WTC11 (cell line): Measurements from ENCODE around the gene CFAP161. TPM values are rescaled to one million over a fixed set of nuclear protein-coding genes. Genes with fewer than 3 reads are reported as not detected.

Experiments used
- ATAC-seq: fragments of 200-7000 bp; cut with Tn5 transposase; 2 replicates; pipeline ENCODE4 v1.10.0; 2021; ENCODE audit warnings: mild to moderate bottlenecking, moderate library complexity
- CTCF ChIA-PET: fragments of 300-600 bp; sonication (Branson Sonifier 250); formaldehyde crosslinking; loops from one replicate; lab custom pipeline; 2021; ENCODE audit warnings: antibody characterized with exemption; lab: Charles Lee
- POLR2A ChIA-PET: fragments of 350-600 bp; sonication (Branson Sonifier 250); formaldehyde crosslinking; loops from one replicate; lab custom pipeline; 2021; ENCODE audit warnings: antibody characterized with exemption; lab: Charles Lee
- DNase-seq: peaks from one replicate; pipeline ENCODE4 v3.0.0; 2021; ENCODE audit warnings: low spot score
- H3K27ac Mint-ChIP-seq: 2 replicates; pipeline ENCODE4 v1.8.0; 2021; ENCODE audit warnings: mixed read lengths
- H3K27me3 Mint-ChIP-seq: 2 replicates; pipeline ENCODE4 v1.8.0; 2021; ENCODE audit warnings: low read depth, mild to moderate bottlenecking, moderate library complexity, mixed read lengths
- H3K36me3 Mint-ChIP-seq: 2 replicates; pipeline ENCODE4 v1.8.0; 2021; ENCODE audit warnings: mixed read lengths
- H3K4me1 Mint-ChIP-seq: 2 replicates; pipeline ENCODE4 v1.8.0; 2022; ENCODE audit warnings: mixed read lengths
- H3K4me3 Mint-ChIP-seq: 2 replicates; pipeline ENCODE4 v1.8.0; 2021; ENCODE audit warnings: mild to moderate bottlenecking, moderate library complexity, mixed read lengths
- H3K9me3 Mint-ChIP-seq: 2 replicates; pipeline ENCODE4 v1.8.0; 2021; ENCODE audit warnings: mixed read lengths
- ARID4B ChIP-seq: sonication (generic); formaldehyde crosslinking; IDR thresholded peaks from 2 replicates; pipeline ENCODE4 v1.8.0; 2023; ENCODE audit warnings: missing genetic modification reagents, mild to moderate bottlenecking, borderline replicate concordance
- E2F4 ChIP-seq: sonication (generic); formaldehyde crosslinking; IDR thresholded peaks from 2 replicates; pipeline ENCODE4 v1.8.1; 2022; ENCODE audit warnings: low read depth, mild to moderate bottlenecking, moderate library complexity, missing genetic modification reagents, borderline replicate concordance
- E2F5 ChIP-seq: sonication (generic); formaldehyde crosslinking; IDR thresholded peaks from 2 replicates; pipeline ENCODE4 v1.8.1; 2022; ENCODE audit warnings: mild to moderate bottlenecking, moderate library complexity, missing genetic modification reagents
- ELF4 ChIP-seq: sonication (generic); formaldehyde crosslinking; IDR thresholded peaks from 2 replicates; pipeline ENCODE4 v1.8.1; 2022; ENCODE audit warnings: low read depth, mild to moderate bottlenecking, moderate library complexity, missing genetic modification reagents
- ERG ChIP-seq: fragments of 250-450 bp; sonication (Bioruptor Pico); IDR thresholded peaks from 2 replicates; pipeline ENCODE4 v1.8.0; 2021; ENCODE audit warnings: mild to moderate bottlenecking
- ETV6 ChIP-seq: sonication (generic); formaldehyde crosslinking; IDR thresholded peaks from 2 replicates; pipeline ENCODE4 v1.8.1; 2022; ENCODE audit warnings: mild to moderate bottlenecking, missing genetic modification reagents
- FOXK1 ChIP-seq: sonication (generic); formaldehyde crosslinking; IDR thresholded peaks from 2 replicates; pipeline ENCODE4 v1.8.0; 2022; ENCODE audit warnings: mild to moderate bottlenecking, moderate library complexity, missing genetic modification reagents
- FOXP4 ChIP-seq: sonication (generic); formaldehyde crosslinking; IDR thresholded peaks from 2 replicates; pipeline ENCODE4 v1.8.0; 2022; ENCODE audit warnings: mild to moderate bottlenecking, missing genetic modification reagents
- GRHL2 ChIP-seq: fragments of 250-450 bp; sonication (Bioruptor Pico); IDR thresholded peaks from 2 replicates; pipeline ENCODE4 v1.8.0; 2022; ENCODE audit warnings: mild to moderate bottlenecking, moderate library complexity; ENCODE audit not compliant: insufficient replicate concordance, severe bottlenecking
- HMGA2 ChIP-seq: fragments of 250-450 bp; sonication (Bioruptor Pico); IDR thresholded peaks from 2 replicates; pipeline ENCODE4 v1.4.0; 2021; ENCODE audit warnings: mild to moderate bottlenecking, moderate library complexity
- MXD4 ChIP-seq: fragments of 250-450 bp; sonication (Bioruptor Pico); IDR thresholded peaks from 2 replicates; pipeline ENCODE4 v1.8.0; 2021; ENCODE audit warnings: mild to moderate bottlenecking, moderate library complexity, borderline replicate concordance
- NFE2L1 ChIP-seq: sonication (generic); formaldehyde crosslinking; IDR thresholded peaks from 2 replicates; pipeline ENCODE4 v1.8.1; 2023; ENCODE audit warnings: missing genetic modification reagents
- NR3C1 ChIP-seq: sonication (generic); formaldehyde crosslinking; conservative IDR thresholded peaks from 2 replicates; pipeline ENCODE4 v1.8.1; 2023; ENCODE audit warnings: low read depth, mild to moderate bottlenecking, missing genetic modification reagents
- OVOL2 ChIP-seq: fragments of 250-450 bp; sonication (Bioruptor Pico); IDR thresholded peaks from 2 replicates; pipeline ENCODE4 v1.9.0; 2021; ENCODE audit warnings: mild to moderate bottlenecking, borderline replicate concordance
- RELA ChIP-seq: sonication (generic); formaldehyde crosslinking; IDR thresholded peaks from 2 replicates; pipeline ENCODE4 v1.8.1; 2022; ENCODE audit warnings: missing genetic modification reagents, mild to moderate bottlenecking, borderline replicate concordance
- TEAD4 ChIP-seq: sonication (generic); formaldehyde crosslinking; IDR thresholded peaks from 2 replicates; pipeline ENCODE4 v1.8.0; 2022; ENCODE audit warnings: mild to moderate bottlenecking, missing genetic modification reagents
- TP53 ChIP-seq: sonication (generic); formaldehyde crosslinking; IDR thresholded peaks from 2 replicates; pipeline ENCODE4 v1.8.1; 2023; ENCODE audit warnings: mild to moderate bottlenecking, missing genetic modification reagents
- ZNF138 ChIP-seq: sonication (generic); formaldehyde crosslinking; conservative IDR thresholded peaks from 2 replicates; pipeline ENCODE4 v1.8.1; 2022; ENCODE audit warnings: mild to moderate bottlenecking, moderate library complexity, missing genetic modification reagents
- ZNF219 ChIP-seq: sonication (generic); formaldehyde crosslinking; IDR thresholded peaks from 2 replicates; pipeline ENCODE4 v1.8.0; 2023; ENCODE audit warnings: missing genetic modification reagents, mild to moderate bottlenecking, borderline replicate concordance
- ZNF232 ChIP-seq: sonication (generic); formaldehyde crosslinking; IDR thresholded peaks from 2 replicates; pipeline ENCODE4 v1.8.0; 2022; ENCODE audit warnings: mild to moderate bottlenecking, missing genetic modification reagents
- ZNF263 ChIP-seq: sonication (generic); formaldehyde crosslinking; IDR thresholded peaks from 2 replicates; pipeline ENCODE4 v1.8.1; 2022; ENCODE audit warnings: low read depth, mild to moderate bottlenecking, moderate library complexity, missing genetic modification reagents
- ZNF396 ChIP-seq: fragments of 250-450 bp; sonication (Bioruptor Pico); IDR thresholded peaks from 2 replicates; pipeline ENCODE4 v1.8.0; 2021; ENCODE audit warnings: mild to moderate bottlenecking, moderate library complexity, borderline replicate concordance
- ZNF416 ChIP-seq: fragments of 250-450 bp; sonication (Bioruptor Pico); IDR thresholded peaks from 2 replicates; pipeline ENCODE4 v1.9.0; 2021; ENCODE audit warnings: mild to moderate bottlenecking, inconsistent platforms
- total RNA-seq: library from RNA; stranded (reverse); gene quantifications from 3 replicates; pipeline ENCODE4 v1.2.3, GENCODE V29; 2021

Gene CFAP161
- total RNA-seq, 1 experiment from 2014 or later = not detected

GRCh38 chr15:81190922-81191507, 56.9 kb downstream of the CFAP161 start:
- Mint-ChIP-seq H3K9me3 (no peaks in the 10 kb centered on the region), H3K27me3 (no peaks in the 10 kb centered on the region), H3K27ac (no peak overlapping the region), H3K4me3 (no peak overlapping the region), H3K36me3 (no peaks in the 10 kb centered on the region), H3K4me1 (peaks cover 2% of the 10 kb centered on the region; the same call in 1 of the 2 replicates)
- POLR2A ChIA-PET = no interaction called here
- no peak for ATAC-seq
- no peak for TF ChIP-seq FOXK1 (CRISPR knock-in tag)
- no peak for TF ChIP-seq E2F5
- TF ChIP-seq MXD4 = no peak
- no peak for TF ChIP-seq FOXP4
- TF ChIP-seq RELA (CRISPR knock-in tag) = no peak
- no peak for TF ChIP-seq ELF4 (CRISPR knock-in tag)
- TF ChIP-seq, all 79 proteins: peak for 0
- DNase-seq = no peak
- CTCF ChIA-PET = interaction anchor here (3.5 kb wide), 1 partner anchor 75 kb away, joined by 15 read pairs; no protein-coding TSS in a partner anchor

- ATAC-seq (no peak), DNase-seq (no peak)
- Mint-ChIP-seq H3K27ac (no peak overlapping the region), H3K4me1 (peaks cover 2% of the 10 kb centered on the region; the same call in 1 of the 2 replicates), H3K4me3 (no peak overlapping the region), H3K9me3 (no peaks in the 10 kb centered on the region), H3K27me3 (no peaks in the 10 kb centered on the region), H3K36me3 (no peaks in the 10 kb centered on the region)
- ChIA-PET POLR2A (no interaction called here), CTCF (interaction anchor here (3.5 kb wide), 1 partner anchor 74 kb away, joined by 15 read pairs; no protein-coding TSS in a partner anchor)
- TF ChIP-seq ZNF396 (CRISPR knock-in tag) (no peak), OVOL2 (no peak), NR3C1 (CRISPR knock-in tag) (no peak), ETV6 (CRISPR knock-in tag) (no peak), E2F4 (no peak), GRHL2 (CRISPR knock-in tag) (no peak), NFE2L1 (CRISPR knock-in tag) (no peak), TP53 (CRISPR knock-in tag) (no peak), HMGA2 (CRISPR knock-in tag) (no peak)
These were observed 57.6 kb downstream of the CFAP161 start for GRCh38 chr15:81191701-81192100.

GRCh38 chr15:81194723-81195122, 60.7 kb downstream of the CFAP161 start:
- POLR2A ChIA-PET = no interaction called here
- CTCF ChIA-PET = interaction anchor here (0.8 to 1.8 kb wide), 6 partner anchors 12 to 78 kb away, joined by 3 to 25 read pairs (median 4); no protein-coding TSS in a partner anchor
- ATAC-seq (peak; percentile 60; the same call in 1 of the 2 replicates), DNase-seq (no peak)
- Mint-ChIP-seq H3K36me3 (no peaks in the 10 kb centered on the region), H3K27me3 (no peaks in the 10 kb centered on the region), H3K9me3 (no peaks in the 10 kb centered on the region), H3K4me3 (no peak overlapping the region), H3K4me1 (peaks cover 6% of the 10 kb centered on the region), H3K27ac (no peak overlapping the region)
- no peak for TF ChIP-seq ZNF219 (CRISPR knock-in tag)
- TF ChIP-seq TEAD4 (CRISPR knock-in tag) = no peak
- TF ChIP-seq ZNF263 (CRISPR knock-in tag) = no peak
- no peak for TF ChIP-seq ETV6 (CRISPR knock-in tag)
- TF ChIP-seq ERG (CRISPR knock-in tag) = no peak
- TF ChIP-seq ZNF138 = no peak
- TF ChIP-seq ARID4B = no peak
- TF ChIP-seq ZNF416 (CRISPR knock-in tag) = no peak
- TF ChIP-seq ZNF232 (CRISPR knock-in tag) = no peak
